ENCODE data around the gene XRCC1. TPM values are rescaled to one million over a fixed set of nuclear protein-coding genes. Genes with fewer than 3 reads are reported as not detected.

Gene XRCC1
- total and polyA plus RNA-seq, 2 experiments from 2014 or later: 35.3 to 49.5 TPM

GRCh38 chr19:43527860-43528622 is 47.3 kb downstream of the XRCC1 start (continued):
- TF ChIP-seq CREB1 (CRISPR knock-in tag; IDR thresholded peaks at IDR 0.05; ENCODE audit: low read depth) (no peak), EZH2 (IDR thresholded peaks at IDR 0.05; ENCODE audit: low read depth, unreplicated experiment) (no peak), JUNB (IDR thresholded peaks at IDR 0.05; ENCODE audit: unreplicated experiment) (no peak), NANOG (IDR thresholded peaks at IDR 0.05; ENCODE audit: borderline replicate concordance) (no peak), ZNF114 (CRISPR knock-in tag; IDR thresholded peaks at IDR 0.05) (no peak)

- Histone ChIP-seq H3K4me1 (ENCODE audit: insufficient read depth) (peaks cover 8% of the 10 kb centered on the region; the same call in 1 of the 2 replicates), H4K20me1 (replicated peaks; ENCODE audit: insufficient read depth) (no peaks in the 10 kb centered on the region), H3K4me3 (peak within 1 kb of the TSS; percentile 96), H3F3A (replicated peaks; ENCODE audit: low read depth) (peaks cover 3% of the 10 kb centered on the region; the same call in 1 of the 2 replicates), H3K27ac (ENCODE audit: low read depth) (no peak within 1 kb of the TSS), H3K4me2 (peak within 1 kb of the TSS; percentile 96), H3K27me3 (ENCODE audit: insufficient read depth) (peaks cover 37% of the 10 kb centered on the region), H3K36me3 (ENCODE audit: insufficient read depth) (no peaks in the 10 kb centered on the region), H3K79me2 (replicated peaks; ENCODE audit: insufficient read depth) (no peaks in the 10 kb centered on the region), H2AFZ (peak within 1 kb of the TSS; percentile 96), H3K9me2 (ENCODE audit: insufficient read depth) (no peaks in the 10 kb centered on the region)
- H3K27me3 Mint-ChIP-seq (ENCODE audit: insufficient read depth, low read depth, poor library complexity): peaks cover 23% of the 10 kb centered on the region
- peaks cover 11% of the 10 kb centered on the region for H3K4me1 Mint-ChIP-seq
- no peaks in the 10 kb centered on the region for H3K9me3 Mint-ChIP-seq
- peak within 1 kb of the TSS; percentile 88 for H3K4me3 Mint-ChIP-seq
- peak; percentile 89 for DNase-seq (ENCODE audit: low spot score)
- no peak within 1 kb of the TSS for H3K27ac Mint-ChIP-seq
- TF ChIP-seq CREB1 (CRISPR knock-in tag; IDR thresholded peaks at IDR 0.05; ENCODE audit: low read depth) (0 out of 2 replicates have a peak, but pooled peaks have one; percentile 10), EZH2 (IDR thresholded peaks at IDR 0.05; ENCODE audit: low read depth, unreplicated experiment) (peak; percentile 7), JUNB (IDR thresholded peaks at IDR 0.05; ENCODE audit: unreplicated experiment) (no peak), POLR2AphosphoS5 (IDR thresholded peaks at IDR 0.05; ENCODE audit: low read depth) (peak; percentile 90)
- peak; percentile 89 for ATAC-seq
- no peaks in the 10 kb centered on the region for H3K36me3 Mint-ChIP-seq (ENCODE audit: low read depth)
These were observed 48.2 kb downstream of the XRCC1 start, which contains the start of gene ETHE1 for GRCh38 chr19:43526884-43527859. ETHE1 (minus strand) TSS chr19:43527201; CDS start chr19:43527177, 24 bp downstream.

GRCh38 chr19:43525836-43526771 is 49.2 kb downstream of the XRCC1 start:
- Histone ChIP-seq H3K4me1 (ENCODE audit: insufficient read depth) (peaks cover 8% of the 10 kb centered on the region; the same call in 1 of the 2 replicates), H3K36me3 (ENCODE audit: insufficient read depth) (no peaks in the 10 kb centered on the region), H3K4me2 (peak overlapping the region; percentile 96), H3K4me3 (peak overlapping the region; percentile 96), H3K27me3 (ENCODE audit: insufficient read depth) (peaks cover 37% of the 10 kb centered on the region), H4K20me1 (replicated peaks; ENCODE audit: insufficient read depth) (no peaks in the 10 kb centered on the region), H3F3A (replicated peaks; ENCODE audit: low read depth) (no peaks in the 10 kb centered on the region; the same call in 1 of the 2 replicates), H3K79me2 (replicated peaks; ENCODE audit: insufficient read depth) (no peaks in the 10 kb centered on the region), H3K9me2 (ENCODE audit: insufficient read depth) (no peaks in the 10 kb centered on the region), H2AFZ (peak overlapping the region; percentile 89), H3K27ac (ENCODE audit: low read depth) (no peak overlapping the region)
- Mint-ChIP-seq H3K27me3 (ENCODE audit: insufficient read depth, low read depth, poor library complexity) (peaks cover 22% of the 10 kb centered on the region), H3K4me1 (peaks cover 11% of the 10 kb centered on the region), H3K27ac (no peak overlapping the region), H3K4me3 (peak overlapping the region; percentile 88), H3K36me3 (ENCODE audit: low read depth) (no peaks in the 10 kb centered on the region), H3K9me3 (no peaks in the 10 kb centered on the region)
- ATAC-seq (peak; percentile 55), DNase-seq (ENCODE audit: low spot score) (peak; percentile 39)
- TF ChIP-seq ZNF114 (CRISPR knock-in tag; IDR thresholded peaks at IDR 0.05): no peak
